Measurements from ENCODE around the gene HSPA4L.

- TF ChIP-seq POLR2A (IDR thresholded peaks at IDR 0.05) = no peak
- TF ChIP-seq CTCF (IDR thresholded peaks at IDR 0.05 in 4 of 5, conservative IDR thresholded peaks at IDR 0.05 in 1 of 5) = no peak
Observed at GRCh38 chr4:127793528-127793927, 11.4 kb downstream of the HSPA4L start.
